Neutrophil (primary cell): ENCODE data around the gene EIF4E3.

ENCODE experiments used
- H3K27ac ChIP-seq: fragments of 200-600 bp; sonication (generic); 2 replicates; pipeline ENCODE4 v1.5.1; 2016; ENCODE audit warnings: mild to moderate bottlenecking, moderate library complexity
- H3K27me3 ChIP-seq: fragments of 200-600 bp; sonication (generic); 2 replicates; pipeline ENCODE4 v1.6.0; 2016; ENCODE audit warnings: mild to moderate bottlenecking
- H3K36me3 ChIP-seq: fragments of 200-600 bp; sonication (generic); 2 replicates; pipeline ENCODE4 v1.5.1; 2017
- H3K4me1 ChIP-seq, 2 experiments: fragments of 200-600 bp in 1 of 2; sonication (generic) in 1 of 2; 1 replicate in 1 of 2; 2 replicates in 1 of 2; pipeline versions ENCODE4 v1.5.1 to v1.6.1; 2013 to 2016; ENCODE audit warnings: low read depth in 1 of 2, low read length in 1 of 2, mild to moderate bottlenecking in 1 of 2, moderate library complexity in 1 of 2; ENCODE audit not compliant: control insufficient read depth in 1 of 2, insufficient read depth in 1 of 2
- H3K4me3 ChIP-seq, 2 experiments: fragments of 200-600 bp in 1 of 2; sonication (generic) in 1 of 2; 1 replicate in 1 of 2; 2 replicates in 1 of 2; pipeline ENCODE4 v1.5.1; 2013 to 2016; ENCODE audit warnings: low read depth in 1 of 2, low read length in 1 of 2, mild to moderate bottlenecking in 1 of 2, moderate library complexity in 1 of 2
- H3K9me3 ChIP-seq: fragments of 200-600 bp; sonication (generic); 2 replicates; pipeline ENCODE4 v1.5.1; 2016
- TF ChIP-seq, protein P1 (sequence below): fragments of 200-600 bp; sonication (generic); IDR thresholded peaks from 2 replicates; pipeline ENCODE4 v1.5.1; 2016; ENCODE audit warnings: antibody characterized with exemption

EIF4E3 gene

DNA sequence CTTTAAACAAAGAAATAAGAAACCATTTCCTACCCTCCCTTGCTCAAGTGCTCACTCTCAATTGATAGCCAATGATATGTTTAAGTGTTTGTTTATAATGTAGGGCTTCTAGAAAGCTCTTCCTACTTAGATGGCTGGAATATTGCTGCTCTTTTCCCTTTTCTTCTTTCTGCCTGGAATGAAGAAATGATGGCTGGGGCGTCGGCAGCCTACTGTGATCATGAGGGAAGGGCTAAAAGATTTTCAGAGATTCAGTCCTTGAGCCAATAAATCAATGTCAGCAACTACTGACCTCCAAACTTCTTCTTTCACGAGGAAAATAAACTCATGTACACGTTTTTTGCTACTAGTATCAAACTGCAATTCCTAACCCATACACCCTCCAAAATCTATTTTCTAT, 26.4 kb upstream of the EIF4E3 start:
- peaks cover 38 to 46% of the 10 kb centered on the region in 2 experiments for H3K4me1 ChIP-seq
- H3K4me3 ChIP-seq, result peak overlapping the region; percentile 73 to 77
- no peaks in the 10 kb centered on the region for H3K9me3 ChIP-seq
- TF ChIP-seq, protein P1, sequence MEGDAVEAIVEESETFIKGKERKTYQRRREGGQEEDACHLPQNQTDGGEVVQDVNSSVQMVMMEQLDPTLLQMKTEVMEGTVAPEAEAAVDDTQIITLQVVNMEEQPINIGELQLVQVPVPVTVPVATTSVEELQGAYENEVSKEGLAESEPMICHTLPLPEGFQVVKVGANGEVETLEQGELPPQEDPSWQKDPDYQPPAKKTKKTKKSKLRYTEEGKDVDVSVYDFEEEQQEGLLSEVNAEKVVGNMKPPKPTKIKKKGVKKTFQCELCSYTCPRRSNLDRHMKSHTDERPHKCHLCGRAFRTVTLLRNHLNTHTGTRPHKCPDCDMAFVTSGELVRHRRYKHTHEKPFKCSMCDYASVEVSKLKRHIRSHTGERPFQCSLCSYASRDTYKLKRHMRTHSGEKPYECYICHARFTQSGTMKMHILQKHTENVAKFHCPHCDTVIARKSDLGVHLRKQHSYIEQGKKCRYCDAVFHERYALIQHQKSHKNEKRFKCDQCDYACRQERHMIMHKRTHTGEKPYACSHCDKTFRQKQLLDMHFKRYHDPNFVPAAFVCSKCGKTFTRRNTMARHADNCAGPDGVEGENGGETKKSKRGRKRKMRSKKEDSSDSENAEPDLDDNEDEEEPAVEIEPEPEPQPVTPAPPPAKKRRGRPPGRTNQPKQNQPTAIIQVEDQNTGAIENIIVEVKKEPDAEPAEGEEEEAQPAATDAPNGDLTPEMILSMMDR, result no peak
- H3K27ac ChIP-seq, result no peak overlapping the region
- H3K36me3 ChIP-seq, result no peaks in the 10 kb centered on the region
- H3K27me3 ChIP-seq, result no peaks in the 10 kb centered on the region

DNA sequence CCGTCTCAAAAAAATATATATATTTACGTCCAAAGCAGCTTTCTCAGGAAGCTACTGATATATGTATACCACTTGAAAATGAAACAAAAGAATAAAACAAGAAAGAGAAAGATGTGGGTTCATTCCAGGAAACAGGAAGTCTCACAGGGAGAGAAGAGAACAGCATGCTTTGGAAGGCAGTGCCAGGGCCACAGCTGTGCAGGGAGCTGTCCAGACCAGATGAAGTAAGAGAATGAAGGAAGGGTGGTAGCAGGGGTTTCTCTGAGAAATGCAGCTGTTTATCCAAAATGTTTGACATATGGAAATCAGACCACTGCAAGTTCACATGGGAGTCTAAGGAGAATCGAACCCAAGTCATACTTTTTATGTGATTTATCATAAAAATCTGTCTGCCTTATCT, 19.5 kb upstream of the EIF4E3 start:
- H3K4me3 ChIP-seq, result no peak overlapping the region
- no peaks in the 10 kb centered on the region for H3K27me3 ChIP-seq
- H3K36me3 ChIP-seq, result no peaks in the 10 kb centered on the region
- H3K4me1 ChIP-seq, result peaks cover 0 to 3% of the 10 kb centered on the region in 2 experiments
- H3K9me3 ChIP-seq, result no peaks in the 10 kb centered on the region
- peak overlapping the region; percentile 13 for H3K27ac ChIP-seq
- TF ChIP-seq, protein P1, result no peak

GRCh38 chr3:71742621-71743020, 17.4 kb upstream of the EIF4E3 start:
- no peak overlapping the region for H3K4me3 ChIP-seq
- H3K27me3 ChIP-seq, result no peaks in the 10 kb centered on the region
- no peaks in the 10 kb centered on the region for H3K9me3 ChIP-seq
- no peak overlapping the region for H3K27ac ChIP-seq
- no peaks in the 10 kb centered on the region for H3K36me3 ChIP-seq
- no peaks in the 10 kb centered on the region for H3K4me1 ChIP-seq
- TF ChIP-seq, protein P1, result no peak

GRCh38 chr3:71734881-71735280, 9.7 kb upstream of the EIF4E3 start:
- H3K4me3 ChIP-seq, result no peak overlapping the region
- H3K4me1 ChIP-seq, result peaks cover 19 to 27% of the 10 kb centered on the region in 2 experiments
- H3K27ac ChIP-seq, result no peak overlapping the region
- TF ChIP-seq, protein P1, result no peak
- H3K27me3 ChIP-seq, result no peaks in the 10 kb centered on the region
- no peaks in the 10 kb centered on the region for H3K9me3 ChIP-seq
- H3K36me3 ChIP-seq, result no peaks in the 10 kb centered on the region

DNA sequence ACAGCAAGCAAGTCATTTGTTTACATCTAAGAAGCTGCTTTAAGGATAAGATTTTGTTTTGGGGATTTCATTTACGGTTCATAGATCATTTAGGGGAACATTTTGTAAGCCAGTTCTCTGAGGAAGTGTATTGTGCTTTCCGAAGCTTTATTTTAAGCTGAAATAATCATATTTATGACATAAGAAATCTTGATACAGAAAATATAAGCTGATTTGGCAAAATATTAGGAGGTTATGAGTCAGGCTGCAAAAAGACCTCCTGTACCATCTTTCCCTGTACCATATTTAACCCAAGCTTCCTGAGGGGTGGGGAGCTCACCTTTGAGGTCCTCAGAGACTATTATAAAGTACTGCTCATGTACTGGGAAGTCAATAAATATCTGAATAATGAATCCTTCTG, 8.1 kb upstream of the EIF4E3 start:
- H3K36me3 ChIP-seq, result no peaks in the 10 kb centered on the region
- no peaks in the 10 kb centered on the region for H3K9me3 ChIP-seq
- no peaks in the 10 kb centered on the region for H3K27me3 ChIP-seq
- H3K27ac ChIP-seq, result no peak overlapping the region
- peaks cover 31 to 42% of the 10 kb centered on the region in 2 experiments for H3K4me1 ChIP-seq
- TF ChIP-seq, protein P1, result no peak
- H3K4me3 ChIP-seq, result no peak overlapping the region

DNA sequence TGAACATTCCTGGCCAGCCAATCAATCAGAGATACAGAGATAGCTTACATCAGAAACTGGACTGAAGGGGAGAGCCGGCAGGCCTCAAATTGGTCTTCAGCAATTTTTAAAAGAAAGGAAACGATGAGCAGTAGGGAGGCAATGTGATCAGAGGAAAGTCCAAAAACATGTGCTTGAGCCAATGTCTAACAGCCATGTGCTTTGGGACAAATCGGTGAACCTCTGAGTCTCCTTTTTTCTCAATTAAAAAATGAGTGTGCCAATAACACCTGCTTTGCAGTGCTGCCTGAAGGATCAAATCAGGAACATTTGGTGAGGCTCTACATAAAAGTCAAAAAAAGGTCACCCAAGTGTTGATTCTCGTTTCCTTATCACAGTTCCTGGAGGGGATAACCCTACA, 7.4 kb upstream of the EIF4E3 start:
- Histone ChIP-seq H3K9me3 (no peaks in the 10 kb centered on the region), H3K4me3 (no peak overlapping the region), H3K36me3 (no peaks in the 10 kb centered on the region), H3K27ac (no peak overlapping the region), H3K27me3 (no peaks in the 10 kb centered on the region), H3K4me1 (peaks cover 31 to 44% of the 10 kb centered on the region in 2 experiments)
- TF ChIP-seq, protein P1, result no peak
